Calu3 (cell line): ENCODE measurements around the gene CDC37. TPM values are rescaled to one million over a fixed set of nuclear protein-coding genes. Genes with fewer than 3 reads are reported as not detected.
"Not testable (repeated sequence)": the region's sequence is repeated elsewhere in the genome, so short reads cannot be mapped to it uniquely, and the experiment has no call there.

Source experiments
- BruUV-seq: library from RNA; stranded (reverse); fragments of 400-500 nt; replicated peaks from 2 replicates; lab custom pipeline; 2021; lab: Mats Ljungman, UMichigan
- CTCF ChIA-PET: fragments of 300-600 bp; sonication (Branson Sonifier 250); formaldehyde crosslinking; loops from one replicate; lab custom pipeline; 2022; ENCODE audit warnings: antibody characterized with exemption; lab: Charles Lee
- DNase-seq: peaks from one replicate; pipeline ENCODE4 v3.0.0; 2022
- H3K27ac Mint-ChIP-seq: one replicate; pipeline ENCODE4 v1.8.0; 2022; ENCODE audit warnings: mixed read lengths; ENCODE audit not compliant: unreplicated experiment
- H3K27me3 Mint-ChIP-seq: one replicate; pipeline ENCODE4 v1.8.0; 2022; ENCODE audit warnings: mixed read lengths; ENCODE audit not compliant: unreplicated experiment
- H3K36me3 Mint-ChIP-seq: one replicate; pipeline ENCODE4 v1.8.0; 2022; ENCODE audit warnings: mild to moderate bottlenecking, moderate library complexity, mixed read lengths; ENCODE audit not compliant: insufficient read depth, unreplicated experiment
- H3K4me1 Mint-ChIP-seq: one replicate; pipeline ENCODE4 v1.8.0; 2022; ENCODE audit warnings: mild to moderate bottlenecking, low read depth, mixed read lengths; ENCODE audit not compliant: unreplicated experiment
- H3K4me3 Mint-ChIP-seq: one replicate; pipeline ENCODE4 v1.8.0; 2022; ENCODE audit warnings: mild to moderate bottlenecking, low read depth, moderate library complexity, mixed read lengths; ENCODE audit not compliant: unreplicated experiment
- H3K9me3 Mint-ChIP-seq: one replicate; pipeline ENCODE4 v1.8.0; 2022; ENCODE audit warnings: low read depth, mixed read lengths; ENCODE audit not compliant: unreplicated experiment
- CTCF ChIP-seq: fragments of 200-600 bp; IDR thresholded peaks from one replicate; pipeline ENCODE4 v1.8.0; 2022; ENCODE audit warnings: antibody characterized with exemption; ENCODE audit not compliant: unreplicated experiment
- intact Hi-C: fragments of 100-400 bp; cut with micrococcal nuclease; formaldehyde crosslinking; loops from one replicate; pipeline ENCODE4 v1.10.0; 2022; ENCODE audit not compliant: unreplicated experiment
- total RNA-seq: library from RNA; stranded (reverse); gene quantifications from 2 replicates; pipeline ENCODE4 v1.2.3, GENCODE V29; 2022

Gene CDC37
- total RNA-seq, 1 experiment from 2014 or later: 181 TPM

GRCh38 chr19:10380313-10381102 lies 22.8 kb downstream of the CDC37 start, which contains the start of gene TYK2:
TSS of gene TYK2 (minus strand) at chr19:10380572. CDS start at chr19:10378406, 2,166 bp downstream.
- peaks cover 12% of the 10 kb centered on the region for H3K4me1 Mint-ChIP-seq
- no peaks in the 10 kb centered on the region for H3K9me3 Mint-ChIP-seq
- H3K4me3 Mint-ChIP-seq: peak within 1 kb of the TSS; percentile 94
- no peak for TF ChIP-seq CTCF
- CTCF ChIA-PET: interaction anchor here (0.6 to 1.6 kb wide), 5 partner anchors 8 to 487 kb away, joined by 4 to 11 read pairs (median 5); no protein-coding TSS in a partner anchor
- DNase-seq: peak; percentile 92
- peak within 1 kb of the TSS; percentile 98 for H3K27ac Mint-ChIP-seq
- no peaks in the 10 kb centered on the region for H3K27me3 Mint-ChIP-seq
- peaks cover 32% of the 10 kb centered on the region for H3K36me3 Mint-ChIP-seq
- intact Hi-C loops: loop anchor here (10.0 kb wide), 1 partner anchor 446 kb away; the partner anchor contains the start of gene OLFM2
- no TSS peak for BruUV-seq

GRCh38 chr19:10379880-10380312 lies 23.4 kb downstream of the CDC37 start:
- intact Hi-C loops: loop anchor here (10.0 kb wide), 1 partner anchor 445 kb away; the partner anchor contains the start of gene OLFM2
- H3K4me1 Mint-ChIP-seq: peaks cover 12% of the 10 kb centered on the region

GRCh38 chr19:10378124-10378523 lies 25.2 kb downstream of the CDC37 start:
- intact Hi-C loops: no loop called here
- no peak for TF ChIP-seq CTCF
- H3K4me1 Mint-ChIP-seq: peaks cover 12% of the 10 kb centered on the region
- DNase-seq: no peak
- CTCF ChIA-PET: no interaction called here
- H3K9me3 Mint-ChIP-seq: no peaks in the 10 kb centered on the region
- H3K4me3 Mint-ChIP-seq: no peak overlapping the region
- H3K27me3 Mint-ChIP-seq: no peaks in the 10 kb centered on the region
- BruUV-seq: no TSS peak
- no peak overlapping the region for H3K27ac Mint-ChIP-seq
- peaks cover 39% of the 10 kb centered on the region for H3K36me3 Mint-ChIP-seq

More at GRCh38 chr19:10379880-10380312, 23.4 kb downstream of the CDC37 start:
- TSS peak; percentile 92 for BruUV-seq
- no peaks in the 10 kb centered on the region for H3K27me3 Mint-ChIP-seq
- DNase-seq: no peak
- peaks cover 32% of the 10 kb centered on the region for H3K36me3 Mint-ChIP-seq
- no peak for TF ChIP-seq CTCF
- peak overlapping the region; percentile 94 for H3K4me3 Mint-ChIP-seq
- peak overlapping the region; percentile 98 for H3K27ac Mint-ChIP-seq
- CTCF ChIA-PET: interaction anchor here (0.6 to 1.6 kb wide), 5 partner anchors 9 to 488 kb away, joined by 4 to 11 read pairs (median 5); no protein-coding TSS in a partner anchor
- H3K9me3 Mint-ChIP-seq: no peaks in the 10 kb centered on the region

GRCh38 chr19:10377140-10377640 lies 26.2 kb downstream of the CDC37 start:
- BruUV-seq, H3K27ac Mint-ChIP-seq, H3K9me3 Mint-ChIP-seq, H3K4me3 Mint-ChIP-seq, intact Hi-C loops, CTCF ChIA-PET, H3K27me3 Mint-ChIP-seq, DNase-seq: not testable (repeated sequence)
- H3K36me3 Mint-ChIP-seq: peaks cover 45% of the 10 kb centered on the region
- peaks cover 12% of the 10 kb centered on the region for H3K4me1 Mint-ChIP-seq
